HG02840 (cell line): Measurements from ENCODE around the gene DCAF11.
A peak's percentile ranks its signal among the peaks of the same experiment; 100 is the strongest.
"Not testable (repeated sequence)": the region's sequence is repeated elsewhere in the genome, so short reads cannot be mapped to it uniquely, and the experiment has no call there.

Experiments
- ATAC-seq: cut with Tn5 transposase; IDR thresholded peaks from one replicate; pipeline ENCODE4 v1.9.1; 2021; ENCODE audit warnings: mild to moderate bottlenecking, moderate library complexity, moderate number of reproducible peaks; ENCODE audit not compliant: unreplicated experiment, low FRiP score

DCAF11 gene

DNA sequence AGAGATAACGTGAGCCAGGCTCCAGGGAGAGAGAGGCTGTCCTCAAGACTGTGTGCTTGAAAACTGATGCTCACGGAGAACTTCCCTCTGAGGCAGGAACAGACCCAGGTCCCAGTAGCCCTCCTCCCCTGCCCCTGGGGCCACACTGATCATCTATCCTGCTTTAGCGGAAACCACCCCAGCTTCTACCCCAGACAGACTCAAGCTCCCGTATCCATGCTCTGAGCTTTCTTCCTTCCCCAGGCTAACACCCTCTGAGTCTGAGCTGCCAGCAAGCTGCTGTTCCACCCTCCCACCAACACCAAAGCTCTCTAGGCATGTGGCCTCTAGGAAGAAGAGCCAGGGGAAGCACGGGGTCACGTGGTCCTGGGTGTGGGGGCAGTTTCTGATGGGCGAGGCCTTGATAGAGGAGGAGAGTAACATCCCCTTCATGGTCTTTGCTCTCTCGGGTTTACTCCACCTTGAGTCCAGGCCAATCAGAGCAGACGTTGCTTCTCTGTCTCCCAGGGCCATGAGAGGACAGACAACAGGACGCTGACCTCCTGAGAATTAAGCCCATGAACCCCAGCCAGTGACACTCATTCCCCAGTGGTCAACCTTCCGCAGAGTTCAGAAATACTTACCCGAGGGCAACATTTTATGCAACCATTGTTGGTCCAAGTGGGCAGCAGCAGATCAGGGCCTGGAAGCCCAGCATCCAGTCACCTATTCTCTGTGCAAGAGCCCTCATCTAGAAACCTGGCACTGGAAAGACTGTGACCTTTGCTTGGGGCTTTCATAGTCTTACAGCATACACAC, 19.1 kb upstream of the DCAF11 start:
- ATAC-seq = peak; percentile 43

DNA sequence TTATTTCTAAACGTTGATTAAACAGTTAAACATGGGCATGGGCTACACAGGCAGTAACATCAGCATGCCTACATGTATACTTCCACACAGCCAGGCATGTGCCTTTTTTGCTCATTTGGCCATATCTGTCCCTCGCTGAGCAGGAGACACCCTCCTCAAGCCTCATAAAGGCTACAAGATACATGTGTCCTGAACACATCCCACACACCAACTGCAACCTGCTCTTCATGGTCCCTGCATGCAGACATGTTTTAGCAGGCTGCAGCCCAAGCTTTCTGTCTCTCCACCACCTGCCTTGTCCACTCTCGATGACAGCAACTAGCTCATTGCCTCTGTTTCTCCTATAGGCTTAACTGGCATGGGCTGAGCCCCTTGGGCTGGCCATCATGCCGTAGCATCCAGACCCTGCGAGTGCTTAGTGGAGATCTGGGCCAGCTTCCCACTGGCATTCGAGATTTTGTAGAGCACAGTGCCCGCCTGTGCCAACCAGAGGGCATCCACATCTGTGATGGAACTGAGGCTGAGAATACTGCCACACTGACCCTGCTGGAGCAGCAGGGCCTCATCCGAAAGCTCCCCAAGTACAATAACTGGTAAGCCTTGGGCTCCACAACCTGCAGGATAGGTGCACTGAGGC, 17.9 kb upstream of the DCAF11 start:
- ATAC-seq = no peak

DNA sequence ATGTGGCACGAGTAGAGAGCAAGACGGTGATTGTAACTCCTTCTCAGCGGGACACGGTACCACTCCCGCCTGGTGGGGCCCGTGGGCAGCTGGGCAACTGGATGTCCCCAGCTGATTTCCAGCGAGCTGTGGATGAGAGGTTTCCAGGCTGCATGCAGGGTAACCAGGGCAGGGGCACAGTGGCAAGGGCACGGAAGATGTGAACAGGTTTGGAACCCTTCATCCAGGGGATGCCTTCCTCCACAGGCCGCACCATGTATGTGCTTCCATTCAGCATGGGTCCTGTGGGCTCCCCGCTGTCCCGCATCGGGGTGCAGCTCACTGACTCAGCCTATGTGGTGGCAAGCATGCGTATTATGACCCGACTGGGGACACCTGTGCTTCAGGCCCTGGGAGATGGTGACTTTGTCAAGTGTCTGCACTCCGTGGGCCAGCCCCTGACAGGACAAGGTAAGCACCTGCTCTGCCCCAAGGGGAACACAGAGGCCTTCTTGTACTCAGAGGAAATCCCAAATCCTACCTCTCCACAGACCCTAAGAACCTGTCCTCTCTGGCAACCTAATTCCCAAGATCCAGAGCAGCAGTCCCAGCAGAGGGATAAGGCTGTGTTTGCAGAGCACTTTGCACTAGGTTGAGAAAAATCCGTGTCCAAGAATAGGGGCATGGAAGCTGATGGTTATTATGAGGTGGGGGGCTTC, 16.2 kb upstream of the DCAF11 start:
- no peak for ATAC-seq

DNA sequence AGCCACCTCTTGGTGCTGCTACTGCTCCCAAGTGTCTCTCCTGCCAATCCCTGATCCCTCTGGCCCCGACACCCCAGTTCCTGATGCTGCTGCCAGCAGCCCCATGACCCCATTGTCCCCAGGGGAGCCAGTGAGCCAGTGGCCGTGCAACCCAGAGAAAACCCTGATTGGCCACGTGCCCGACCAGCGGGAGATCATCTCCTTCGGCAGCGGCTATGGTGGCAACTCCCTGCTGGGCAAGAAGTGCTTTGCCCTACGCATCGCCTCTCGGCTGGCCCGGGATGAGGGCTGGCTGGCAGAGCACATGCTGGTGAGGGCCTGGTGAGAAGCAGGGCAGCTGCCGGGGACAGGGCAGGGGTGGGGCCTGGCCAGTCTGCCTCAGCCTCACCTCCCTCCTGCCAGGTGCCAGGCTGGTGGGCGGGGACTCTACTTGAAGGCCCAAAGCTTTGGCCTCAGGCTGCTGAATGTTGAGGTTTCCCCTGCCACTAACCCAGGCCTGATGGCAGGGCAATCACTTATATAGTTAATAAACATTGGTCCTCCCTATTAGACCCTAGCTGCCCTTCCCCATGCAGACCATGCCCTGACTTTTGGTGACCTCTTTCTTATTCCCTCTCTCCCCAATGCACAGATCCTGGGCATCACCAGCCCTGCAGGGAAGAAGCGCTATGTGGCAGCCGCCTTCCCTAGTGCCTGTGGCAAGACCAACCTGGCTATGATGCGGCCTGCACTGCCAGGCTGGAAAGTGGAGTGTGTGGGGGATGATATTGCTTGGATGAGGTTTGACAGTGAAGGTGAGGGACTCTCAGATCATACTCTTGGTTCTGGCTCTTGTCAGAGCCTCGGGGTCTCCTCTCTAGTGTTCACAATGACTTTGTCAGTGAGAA, 15.4 kb upstream of the DCAF11 start:
- no peak for ATAC-seq

DNA sequence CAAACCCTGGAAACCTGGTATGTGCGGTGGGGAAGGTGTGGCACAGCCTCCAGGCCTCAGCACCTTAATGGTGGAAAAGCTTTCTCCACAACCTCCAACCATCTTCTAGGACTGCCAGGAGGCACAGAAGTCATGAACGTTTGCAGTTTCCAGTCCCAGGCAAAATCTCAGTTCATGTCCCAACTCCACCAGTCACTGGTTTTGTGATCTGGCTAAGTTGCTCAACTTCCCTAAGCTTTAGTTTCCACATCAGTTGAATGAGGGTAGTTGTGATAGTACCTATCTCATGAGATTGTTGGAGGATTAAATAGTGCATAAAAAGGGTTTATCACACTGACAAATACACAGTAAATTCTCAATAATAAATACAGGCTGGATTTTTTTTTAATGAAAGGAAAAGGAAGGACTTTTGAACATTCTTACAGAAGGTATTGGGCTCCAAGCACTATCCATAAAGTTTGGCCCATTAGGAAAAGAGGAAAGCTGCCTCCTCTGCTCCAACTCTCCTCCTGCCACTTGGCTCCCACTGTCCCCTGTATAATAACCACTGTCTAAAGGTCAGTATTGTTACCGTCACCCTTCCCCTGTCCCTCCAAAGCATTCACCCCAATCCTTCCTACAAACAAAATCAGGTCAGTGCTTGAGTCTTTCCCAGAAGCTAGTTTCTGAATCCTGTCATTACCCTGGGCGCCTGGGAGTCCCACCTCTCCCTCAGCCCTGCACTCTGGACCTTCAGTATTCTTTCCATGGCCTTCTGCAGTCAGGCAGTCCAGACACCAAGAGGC, 14.2 kb upstream of the DCAF11 start:
- ATAC-seq = no peak

DNA sequence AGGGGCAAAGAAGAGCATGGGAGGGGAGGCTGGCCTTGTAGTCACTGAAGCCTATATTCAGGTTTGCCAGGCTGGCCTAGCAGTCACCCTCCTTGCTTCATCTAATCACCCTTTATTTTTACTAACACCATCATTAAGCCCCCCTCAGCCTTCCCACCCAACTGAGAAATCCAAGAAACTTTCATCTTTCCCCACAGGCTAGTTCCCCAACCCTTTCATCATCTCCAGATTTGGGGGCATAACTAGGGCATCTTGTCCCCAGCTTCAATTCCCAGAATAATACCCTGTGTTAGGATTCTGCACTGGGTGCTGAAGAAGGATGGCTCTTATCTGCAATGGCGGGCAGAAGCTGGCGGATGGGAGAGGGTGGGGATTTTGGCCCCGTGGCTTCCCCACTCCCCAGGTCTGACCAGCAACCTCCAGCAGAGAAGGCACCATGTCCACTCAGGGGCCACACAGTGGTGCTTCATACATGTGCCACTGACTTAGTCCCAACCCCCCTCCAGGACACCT, 13.5 kb upstream of the DCAF11 start:
- no peak for ATAC-seq

DNA sequence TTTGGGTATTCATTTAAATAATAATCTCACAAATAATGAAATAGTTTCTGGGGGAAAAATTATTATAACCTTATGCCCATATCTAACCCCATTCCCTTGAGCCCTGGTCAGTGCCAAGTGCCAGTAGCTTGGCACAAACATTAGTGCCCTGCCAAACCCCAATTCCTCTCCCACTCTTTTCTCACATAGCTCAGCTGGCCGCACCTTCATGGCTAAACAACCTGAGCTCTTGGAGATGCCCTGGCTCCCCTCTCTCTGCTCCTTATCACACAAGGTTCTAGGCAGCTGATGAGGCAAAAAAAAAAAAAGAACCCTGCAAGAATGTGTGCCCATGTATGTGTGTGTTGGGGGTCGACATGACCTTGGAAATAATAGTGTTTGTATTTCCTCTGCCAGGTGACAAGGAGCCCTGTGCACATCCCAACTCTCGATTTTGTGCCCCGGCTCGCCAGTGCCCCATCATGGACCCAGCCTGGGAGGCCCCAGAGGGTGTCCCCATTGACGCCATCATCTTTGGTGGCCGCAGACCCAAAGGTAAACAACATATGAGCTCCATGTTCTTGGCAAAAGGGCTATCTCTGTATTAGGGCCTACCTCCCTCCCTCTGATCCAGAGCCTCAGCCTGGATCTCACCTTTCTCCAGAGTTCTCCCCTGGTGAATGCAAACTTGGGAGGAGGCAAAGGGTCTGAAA, 12.1 kb upstream of the DCAF11 start:
- no peak for ATAC-seq

DNA sequence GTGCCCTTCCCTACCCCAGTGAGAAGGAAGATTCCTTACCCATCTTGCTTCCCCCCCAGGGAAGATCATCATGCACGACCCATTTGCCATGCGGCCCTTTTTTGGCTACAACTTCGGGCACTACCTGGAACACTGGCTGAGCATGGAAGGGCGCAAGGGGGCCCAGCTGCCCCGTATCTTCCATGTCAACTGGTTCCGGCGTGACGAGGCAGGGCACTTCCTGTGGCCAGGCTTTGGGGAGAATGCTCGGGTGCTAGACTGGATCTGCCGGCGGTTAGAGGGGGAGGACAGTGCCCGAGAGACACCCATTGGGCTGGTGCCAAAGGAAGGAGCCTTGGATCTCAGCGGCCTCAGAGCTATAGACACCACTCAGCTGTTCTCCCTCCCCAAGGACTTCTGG, 11.1 kb upstream of the DCAF11 start:
- ATAC-seq = no peak

DNA sequence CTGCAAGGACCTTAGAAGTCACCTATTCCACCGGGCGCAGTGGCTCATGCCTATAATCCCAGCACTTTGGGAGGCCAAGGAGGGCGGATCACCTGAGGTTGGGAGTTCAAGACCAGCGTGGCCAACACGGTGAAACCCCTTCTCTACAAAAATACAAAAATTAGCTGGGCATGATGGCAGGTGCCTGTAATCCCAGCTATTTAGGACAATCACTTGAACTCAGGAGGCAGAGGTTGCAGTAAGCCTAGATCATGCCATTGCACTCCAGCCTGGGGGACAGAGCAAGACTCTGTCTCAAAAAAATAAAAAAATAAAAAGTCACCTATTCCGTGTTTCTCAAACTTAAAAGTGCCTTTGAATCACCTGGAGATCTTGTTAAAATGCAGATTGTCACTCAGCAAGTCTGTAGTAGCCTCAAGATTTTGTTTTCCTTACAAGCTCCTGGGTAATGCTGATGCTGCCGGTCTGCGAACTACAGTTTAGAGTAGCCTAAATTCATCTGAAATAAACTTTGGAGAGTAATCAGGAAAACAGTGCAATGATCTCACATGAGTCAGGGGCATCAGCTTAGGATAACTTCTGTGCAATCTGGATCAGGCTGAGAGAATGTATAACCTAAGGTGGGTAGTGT, 8.9 kb upstream of the DCAF11 start:
- not testable (repeated sequence) for ATAC-seq

DNA sequence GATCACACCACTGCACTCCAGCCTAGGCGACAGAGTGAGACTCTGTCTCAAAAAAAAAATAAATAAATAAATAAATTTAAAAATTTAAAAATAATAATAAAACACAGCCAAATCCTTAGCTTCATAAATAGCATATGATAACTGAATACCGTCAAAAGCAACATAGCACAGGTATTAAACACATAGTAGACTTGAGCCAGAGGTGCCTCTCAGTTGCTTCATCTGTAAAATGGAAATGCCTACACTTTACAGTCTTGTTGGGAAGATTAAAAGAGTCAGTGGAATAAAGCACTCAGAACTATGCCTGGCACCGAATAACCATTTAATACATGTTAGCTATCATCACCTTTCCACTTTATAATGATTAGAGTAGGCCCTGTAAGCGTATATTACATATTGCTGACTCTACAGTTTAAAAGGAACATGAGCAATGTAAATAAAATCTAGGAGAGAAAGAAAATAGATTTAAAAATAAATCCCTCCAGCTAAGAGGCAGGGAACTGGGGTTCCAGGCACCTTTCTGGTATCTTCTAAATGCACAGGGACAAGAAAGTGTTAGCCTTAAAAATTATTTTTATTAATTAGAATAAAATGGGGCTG, 7.8 kb upstream of the DCAF11 start:
- ATAC-seq = no peak

DNA sequence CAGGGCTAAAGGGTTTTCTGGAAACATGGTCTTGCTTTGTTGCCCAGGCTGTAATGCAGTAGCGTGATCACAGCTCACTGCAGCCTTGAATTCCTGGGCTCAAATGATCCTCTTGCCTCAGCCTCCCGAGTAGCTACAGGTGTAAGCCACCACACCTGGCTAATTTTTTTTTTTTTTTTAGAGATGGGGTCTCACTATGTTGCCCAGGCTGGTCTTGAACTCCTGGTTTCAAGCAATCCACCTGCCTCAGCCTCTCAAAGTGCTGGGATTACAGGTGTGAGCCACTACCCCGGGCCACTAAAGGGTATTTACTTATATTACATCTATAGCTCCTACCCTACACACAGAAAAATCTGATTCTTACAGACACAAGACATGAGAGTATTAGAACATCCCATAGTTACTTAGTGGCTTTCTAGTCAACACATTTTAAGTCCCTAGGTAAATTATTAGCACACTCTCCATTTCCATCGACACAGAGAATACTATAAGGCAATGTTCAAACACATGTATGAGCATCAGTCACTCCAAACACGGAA, 6.2 kb upstream of the DCAF11 start:
- ATAC-seq = peak; percentile 30

DNA sequence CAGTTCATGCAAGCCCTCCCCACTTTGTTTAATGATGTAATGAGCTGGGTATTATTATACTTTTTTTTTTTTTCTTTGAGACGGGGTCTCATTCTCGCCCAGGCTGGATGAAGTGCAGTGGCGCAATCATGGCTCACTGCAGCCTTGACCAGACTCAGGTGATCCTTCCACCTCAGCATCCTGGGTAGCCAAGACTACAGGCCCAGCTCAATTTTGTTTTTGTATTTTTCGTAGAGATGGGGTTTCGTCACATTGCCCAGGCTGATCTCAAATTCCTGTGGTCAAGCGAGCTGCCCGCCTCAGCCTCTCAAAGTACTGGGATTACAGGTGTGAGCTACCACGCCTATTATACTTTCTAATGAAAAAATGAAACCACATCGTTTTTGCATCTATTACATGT, 4.5 kb upstream of the DCAF11 start:
- ATAC-seq = no peak

DNA sequence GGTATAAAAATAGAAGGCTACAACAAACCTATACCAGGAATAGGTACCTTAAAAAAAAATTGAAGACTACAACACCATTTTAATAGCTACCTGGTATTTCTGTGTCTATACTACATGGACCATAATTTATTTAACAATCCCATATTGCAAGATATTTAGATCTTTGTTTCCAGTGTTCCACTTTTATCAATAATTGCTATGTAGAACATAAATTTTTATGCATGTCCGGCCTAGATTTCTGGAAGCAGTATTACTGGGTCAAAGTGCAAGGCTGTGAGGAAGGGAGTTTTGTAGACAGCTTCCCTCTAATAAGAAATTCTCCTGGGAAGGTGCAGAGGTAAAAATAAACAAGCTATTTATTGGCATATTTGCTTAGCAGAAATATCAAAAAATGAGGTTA, 4.1 kb upstream of the DCAF11 start:
- ATAC-seq = no peak

DNA sequence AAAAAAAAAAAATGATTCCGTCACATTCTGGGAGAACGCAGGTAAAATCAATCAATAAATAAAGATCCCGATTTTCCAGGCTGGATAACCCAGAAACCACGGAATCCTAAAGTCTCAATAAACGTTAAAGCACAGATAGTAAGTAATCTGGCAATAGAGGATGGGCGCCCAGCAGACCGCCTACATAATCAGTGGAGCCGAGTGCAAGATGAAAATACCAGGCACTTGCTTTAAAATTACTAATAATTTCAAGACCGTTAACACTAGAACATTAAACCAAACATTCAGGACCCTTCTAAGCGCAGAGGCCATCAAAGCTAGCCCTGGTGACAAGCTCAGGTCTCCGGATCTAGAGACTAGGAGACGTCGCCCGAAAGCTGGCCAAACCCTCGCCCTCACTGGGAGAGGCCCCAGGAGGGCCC, 1.2 kb upstream of the DCAF11 start:
- no peak for ATAC-seq

DNA sequence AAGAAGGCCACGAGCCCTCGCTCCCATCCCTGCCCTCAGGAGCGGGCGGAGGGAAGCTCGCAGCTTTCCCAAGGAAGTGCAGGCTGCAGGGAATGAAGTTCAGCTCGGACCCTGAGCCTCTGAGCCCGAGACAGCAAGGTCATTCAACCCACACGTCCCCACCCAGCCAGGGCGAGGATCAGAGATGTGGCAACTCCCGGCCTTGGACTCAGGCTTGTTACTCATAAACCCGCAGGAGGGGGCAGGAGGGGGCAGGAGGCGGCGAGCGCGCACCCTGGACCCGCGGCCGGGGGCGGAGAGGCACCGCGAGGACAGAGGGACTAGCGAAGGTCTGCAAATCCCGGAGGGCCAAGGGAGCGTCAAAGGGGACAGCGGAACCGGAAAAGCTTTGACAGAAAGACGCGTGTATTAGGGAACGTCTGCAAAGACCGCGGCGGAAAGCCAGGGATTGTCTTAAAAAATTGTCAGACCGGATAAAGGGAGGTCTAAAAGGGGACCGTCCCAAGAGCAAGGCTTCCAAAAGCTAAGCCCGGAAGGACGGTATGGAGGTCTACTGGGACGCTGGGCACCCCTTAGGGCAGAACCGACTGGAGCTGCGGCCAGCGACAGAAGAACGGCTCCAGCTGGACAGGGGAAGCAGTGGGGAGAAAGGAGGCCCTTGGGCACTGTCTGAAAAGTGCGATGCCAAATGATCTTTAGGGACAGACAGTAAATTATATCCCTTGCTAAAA, 611 bp upstream of the DCAF11 start:
- no peak for ATAC-seq

DNA sequence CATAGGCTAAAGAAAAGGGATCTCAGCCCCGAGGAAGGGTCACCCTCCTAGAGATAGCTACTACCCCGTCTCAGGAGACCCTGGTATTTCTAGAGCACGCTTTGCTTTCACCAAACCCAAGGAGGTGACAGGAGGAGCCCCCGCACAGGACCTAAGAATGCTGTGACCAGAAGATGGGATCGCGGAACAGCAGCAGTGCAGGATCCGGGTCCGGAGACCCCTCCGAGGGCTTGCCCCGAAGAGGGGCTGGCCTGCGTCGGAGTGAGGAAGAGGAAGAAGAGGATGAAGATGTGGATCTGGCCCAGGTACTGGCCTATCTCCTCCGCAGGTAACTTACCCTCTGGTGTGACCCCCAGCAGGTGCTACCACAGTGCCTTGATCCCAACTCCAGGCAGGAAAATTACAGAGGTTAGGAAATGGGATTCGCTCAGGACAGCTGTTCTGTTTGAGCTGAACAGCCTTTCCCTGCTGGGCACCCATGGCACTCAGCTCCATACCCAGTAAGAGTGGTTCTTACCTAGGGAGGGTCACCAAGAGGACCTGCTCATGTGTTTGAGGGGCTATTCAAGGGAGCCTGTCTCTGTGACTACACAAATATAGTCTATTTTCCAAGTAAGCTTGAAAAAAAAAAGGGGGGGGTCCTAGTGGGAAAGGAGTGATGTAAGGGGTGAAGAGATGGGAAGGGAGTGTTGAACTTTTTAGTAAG, 998 bp downstream of the DCAF11 start:
- ATAC-seq = no peak
